HepG2 (cell line): ENCODE results near the gene SRXN1. TPM values are rescaled to one million over a fixed set of nuclear protein-coding genes. Genes with fewer than 3 reads are reported as not detected.
A peak's percentile ranks its signal among the peaks of the same experiment; 100 is the strongest.

Source experiments
- GABPB1 ChIP-seq: IDR thresholded peaks from 2 replicates; pipeline ENCODE4 v1.6.1; 2016; ENCODE audit warnings: mild to moderate bottlenecking, missing genetic modification reagents, moderate library complexity, missing compliant biosample characterization
- HNF4G ChIP-seq, 2 experiments: sonication (generic) in 1 of 2; formaldehyde crosslinking in 1 of 2; IDR thresholded peaks; 2 replicates each; pipeline versions ENCODE4 v1.4.0 to v1.6.1; 2011 to 2020; ENCODE audit warnings: borderline replicate concordance in 2 of 2, low read depth in 2 of 2, mild to moderate bottlenecking in 2 of 2, low read length in 1 of 2, missing genetic modification reagents in 1 of 2, moderate library complexity in 1 of 2
- MAFK ChIP-seq, 2 experiments: IDR thresholded peaks in 1 of 2; conservative IDR thresholded peaks in 1 of 2; 2 replicates each; pipeline ENCODE4 v1.6.1; 2011; ENCODE audit warnings: improper control_type of control experiment in 2 of 2, low read length in 2 of 2
- MTF1 ChIP-seq: sonication (generic); formaldehyde crosslinking; IDR thresholded peaks from 2 replicates; pipeline ENCODE4 v1.5.0; 2020; ENCODE audit warnings: missing genetic modification reagents
- NPAS2 ChIP-seq: sonication (generic); formaldehyde crosslinking; IDR thresholded peaks from 2 replicates; pipeline ENCODE4 v1.8.0; 2022; ENCODE audit warnings: mild to moderate bottlenecking, missing genetic modification reagents, borderline replicate concordance
- NR0B2 ChIP-seq: sonication (generic); formaldehyde crosslinking; IDR thresholded peaks from 2 replicates; pipeline ENCODE4 v1.4.0; 2020; ENCODE audit warnings: mild to moderate bottlenecking, missing genetic modification reagents
- PBX2 ChIP-seq: IDR thresholded peaks from 2 replicates; pipeline ENCODE4 v1.6.1; 2016; ENCODE audit warnings: control low read depth
- PLSCR1 ChIP-seq: sonication (generic); formaldehyde crosslinking; IDR thresholded peaks from 2 replicates; pipeline ENCODE4 v1.5.0; 2020; ENCODE audit warnings: missing genetic modification reagents, mild to moderate bottlenecking, borderline replicate concordance
- RAD21 ChIP-seq: fragments of 450-650 bp; formaldehyde crosslinking; IDR thresholded peaks from 2 replicates; pipeline ENCODE4 v1.5.0; 2020; ENCODE audit warnings: mild to moderate bottlenecking
- RARA ChIP-seq: IDR thresholded peaks from 2 replicates; pipeline ENCODE4 v1.6.1; 2016; ENCODE audit warnings: missing genetic modification reagents, missing compliant biosample characterization
- RARG ChIP-seq: sonication (generic); formaldehyde crosslinking; IDR thresholded peaks from 2 replicates; pipeline ENCODE4 v1.4.0; 2020; ENCODE audit warnings: low read depth, mild to moderate bottlenecking, missing genetic modification reagents
- SRSF9 ChIP-seq: fragments of 200-400 bp; formaldehyde crosslinking; IDR thresholded peaks from 2 replicates; pipeline ENCODE4 v1.6.1; 2018; ENCODE audit warnings: borderline replicate concordance, mild to moderate bottlenecking, low read depth, low read length; ENCODE audit not compliant: insufficient read depth, poor library complexity, severe bottlenecking
- SRY ChIP-seq: sonication (generic); formaldehyde crosslinking; IDR thresholded peaks from 2 replicates; pipeline ENCODE4 v1.8.0; 2022; ENCODE audit warnings: mild to moderate bottlenecking, missing genetic modification reagents
- THAP9 ChIP-seq: sonication (generic); formaldehyde crosslinking; IDR thresholded peaks from 2 replicates; pipeline ENCODE4; 2020; ENCODE audit warnings: missing genetic modification reagents, mild to moderate bottlenecking, borderline replicate concordance
- TRAFD1 ChIP-seq: sonication (generic); formaldehyde crosslinking; IDR thresholded peaks from 2 replicates; pipeline ENCODE4 v1.5.1; 2020; ENCODE audit warnings: missing genetic modification reagents, mild to moderate bottlenecking, borderline replicate concordance
- ZEB1 ChIP-seq: IDR thresholded peaks from 2 replicates; pipeline ENCODE4 v1.6.1; 2012; ENCODE audit warnings: mild to moderate bottlenecking, low read depth, inconsistent platforms; ENCODE audit not compliant: insufficient replicate concordance
- ZFP90 ChIP-seq: sonication (generic); formaldehyde crosslinking; IDR thresholded peaks from 2 replicates; pipeline ENCODE4 v1.8.0; 2022; ENCODE audit warnings: missing genetic modification reagents, mild to moderate bottlenecking, inconsistent platforms, borderline replicate concordance
- ZFYVE20 ChIP-seq: sonication (generic); formaldehyde crosslinking; IDR thresholded peaks from 2 replicates; pipeline ENCODE4 v1.8.0; 2023; ENCODE audit warnings: low read depth, mild to moderate bottlenecking, moderate library complexity, missing genetic modification reagents, borderline replicate concordance
- ZNF503 ChIP-seq: sonication (generic); formaldehyde crosslinking; IDR thresholded peaks from 2 replicates; pipeline ENCODE4 v1.4.0; 2020; ENCODE audit warnings: missing genetic modification reagents
- ZNF652 ChIP-seq: IDR thresholded peaks from 2 replicates; pipeline ENCODE4 v1.6.1; 2016; ENCODE audit warnings: low read depth, borderline replicate concordance
- polyA plus RNA-seq, 8 experiments: library from polyadenylated mRNA; depleted of rRNA in 3 of 8; stranded (reverse) in 7 of 8; unstranded in 1 of 8; fragments of >200 nt; fragmentation: Illumina TruSeq in 4 of 8; extraction: Trizol in 4 of 8; gene quantifications; 2 replicates each; pipeline versions ENCODE4 v1.2.1 to v1.2.3, GENCODE V29; 2011 to 2016; ENCODE audit warnings: low read depth in 4 of 8, missing spikeins in 1 of 8, mixed read lengths in 1 of 8; ENCODE audit not compliant: insufficient read depth in 1 of 8
- total RNA-seq, 5 experiments: library from RNA; depleted of rRNA; stranded (reverse); fragments of >200 nt; fragmentation: Illumina TruSeq; extraction: Trizol; gene quantifications; 2 replicates each; pipeline ENCODE4 v1.2.3, GENCODE V29; 2016; ENCODE audit warnings: low read depth in 1 of 5

Gene SRXN1
- total and polyA plus RNA-seq, 2 of the 13 experiments (the other 11 are each of a cell fraction or from before 2014, with no cell fraction given), result 29.9 to 87.7 TPM

- no peak for TF ChIP-seq THAP9 (CRISPR knock-in tag)
- peak; percentile 60; the same call in 1 of the 2 replicates for TF ChIP-seq RARA
- TF ChIP-seq RAD21 (CRISPR knock-in tag), result no peak; the same call in 1 of the 2 replicates
- TF ChIP-seq PLSCR1 (CRISPR knock-in tag), result no peak
- no peak for TF ChIP-seq ZFYVE20
- TF ChIP-seq RARG (CRISPR knock-in tag), result no peak
- no peak for TF ChIP-seq SRSF9
- no peak for TF ChIP-seq ZEB1
- TF ChIP-seq HNF4G (IDR thresholded peaks at IDR 0.05; ENCODE audit: borderline replicate concordance, low read depth, low read length), result peak; percentile 91
- TF ChIP-seq HNF4G (CRISPR knock-in tag; IDR thresholded peaks at IDR 0.05; ENCODE audit: borderline replicate concordance, low read depth), result peak; percentile 60; the same call in 1 of the 2 replicates
- no peak for TF ChIP-seq MTF1
- TF ChIP-seq ZFP90 (CRISPR knock-in tag), result no peak
- no peak for TF ChIP-seq NR0B2 (CRISPR knock-in tag)
- no peak for TF ChIP-seq TRAFD1 (CRISPR knock-in tag)
- no peak for TF ChIP-seq SRY (CRISPR knock-in tag)
- TF ChIP-seq ZNF503 (CRISPR knock-in tag), result no peak
- no peak for TF ChIP-seq MAFK (conservative IDR thresholded peaks at IDR 0.05 in 1 of 2, IDR thresholded peaks at IDR 0.05 in 1 of 2; ENCODE audit: low read length in 2 of 2)
- TF ChIP-seq GABPB1 (CRISPR knock-in tag), result peak; percentile 67
- TF ChIP-seq ZNF652 (CRISPR knock-in tag), result no peak
- TF ChIP-seq NPAS2 (CRISPR knock-in tag), result no peak
- TF ChIP-seq PBX2, result peak; percentile 25; the same call in 1 of the 2 replicates
These were observed 11.5 kb downstream of the SRXN1 start (continued) for GRCh38 chr20:641516-641875.
